Upper lobe of left lung (tissue), 6 donors: ENCODE data around the gene KAZN. TPM values are rescaled to one million over a fixed set of nuclear protein-coding genes. Genes with fewer than 3 reads are reported as not detected.

Source experiments
- ATAC-seq, 2 donors: fragments of 200-7000 bp; cut with Tn5 transposase; one replicate each; pipeline ENCODE4 v1.9.1; 2022; ENCODE audit warnings: mild to moderate bottlenecking in 2 of 2, moderate library complexity in 2 of 2; ENCODE audit not compliant: low FRiP score in 2 of 2
- DNase-seq, 2 donors: peaks; one replicate each; pipeline ENCODE4 v3.0.0-alpha.2; 2019 to 2020
- H3K27ac ChIP-seq, 4 donors: fragments of 200-600 bp; sonication (generic); one replicate each; pipeline ENCODE4 v1.5.1; 2016 to 2019
- H3K27me3 ChIP-seq, 4 donors: fragments of 200-600 bp; sonication (generic); one replicate each; pipeline ENCODE4 v1.5.1; 2017 to 2019
- H3K36me3 ChIP-seq, 4 donors: fragments of 200-600 bp; sonication (generic); one replicate each; pipeline ENCODE4 v1.5.1; 2016 to 2019
- H3K4me1 ChIP-seq, 4 donors: fragments of 200-600 bp; sonication (generic); one replicate each; pipeline ENCODE4 v1.5.1; 2018 to 2019
- H3K4me3 ChIP-seq, 4 donors: fragments of 200-600 bp; sonication (generic); one replicate each; pipeline ENCODE4 v1.5.1; 2017 to 2019; ENCODE audit warnings: mild to moderate bottlenecking in 2 of 4, moderate library complexity in 1 of 4
- H3K9me3 ChIP-seq, 4 donors: fragments of 200-600 bp; sonication (generic); one replicate each; pipeline ENCODE4 v1.5.1; 2018 to 2019
- EP300 ChIP-seq, 4 donors: sonication (generic); formaldehyde crosslinking; IDR thresholded peaks; one replicate each; pipeline ENCODE4 v1.5.1; 2017; ENCODE audit warnings: antibody characterized with exemption in 4 of 4, control low read depth in 2 of 4
- POLR2A ChIP-seq, 4 donors: fragments of 450-650 bp; IDR thresholded peaks; one replicate each; pipeline ENCODE4 v1.5.1; 2016 to 2017; ENCODE audit warnings: antibody characterized with exemption in 4 of 4, mild to moderate bottlenecking in 2 of 4
- POLR2AphosphoS5 ChIP-seq, 2 donors: sonication (generic); formaldehyde crosslinking; IDR thresholded peaks; one replicate each; pipeline ENCODE4 v1.5.1; 2017; ENCODE audit warnings: antibody characterized with exemption in 2 of 2
- WGBS, 2 donors: methylation state at CpG; one replicate each; pipeline ENCODE4 v1.1.5; 2017 to 2018; 5-methylcytosine and 5-hydroxymethylcytosine counted together
- total RNA-seq, 6 donors: library from RNA; depleted of rRNA in 4 of 6; stranded (reverse); fragments of >200 nt in 4 of 6; gene quantifications; one replicate each; pipeline versions ENCODE4 v1.1.0 to v1.2.1, GENCODE V29; 2016 to 2021
- TF ChIP-seq, protein P1 (sequence below), 6 experiments: fragments of 450-650 bp in 4 of 6; fragments of 200-600 bp in 2 of 6; sonication (generic) in 2 of 6; IDR thresholded peaks; one replicate each; pipeline ENCODE4 v1.5.1; 2016 to 2019; ENCODE audit warnings: antibody characterized with exemption in 6 of 6
- donor health status: DM: no; HTN: no; CAD: no; lungs with moderate emphysema.
- donor health status: DM: no; HTN: yes; CAD: no; lungs with severe emphysema.

Gene KAZN
- total RNA-seq, 6 donors from 2014 or later, result 11.5 to 30.0 (median 17.6) TPM

GRCh38 chr1:14848203-14848602 lies 249.7 kb downstream of the KAZN start:
- Histone ChIP-seq H3K9me3 (no peaks in the 10 kb centered on the region), H3K4me3 (no peak overlapping the region), H3K27me3 (no peaks in the 10 kb centered on the region), H3K4me1 (no peaks in the 10 kb centered on the region), H3K27ac (no peak overlapping the region), H3K36me3 (no peaks in the 10 kb centered on the region)
- 78 to 87% methylated on average over 6 of the region's 6 CpGs for WGBS, 2 donors
- DNase-seq (no peak), ATAC-seq (no peak)
- no peak for TF ChIP-seq POLR2A (IDR thresholded peaks at IDR 0.05)
- TF ChIP-seq, protein P1, sequence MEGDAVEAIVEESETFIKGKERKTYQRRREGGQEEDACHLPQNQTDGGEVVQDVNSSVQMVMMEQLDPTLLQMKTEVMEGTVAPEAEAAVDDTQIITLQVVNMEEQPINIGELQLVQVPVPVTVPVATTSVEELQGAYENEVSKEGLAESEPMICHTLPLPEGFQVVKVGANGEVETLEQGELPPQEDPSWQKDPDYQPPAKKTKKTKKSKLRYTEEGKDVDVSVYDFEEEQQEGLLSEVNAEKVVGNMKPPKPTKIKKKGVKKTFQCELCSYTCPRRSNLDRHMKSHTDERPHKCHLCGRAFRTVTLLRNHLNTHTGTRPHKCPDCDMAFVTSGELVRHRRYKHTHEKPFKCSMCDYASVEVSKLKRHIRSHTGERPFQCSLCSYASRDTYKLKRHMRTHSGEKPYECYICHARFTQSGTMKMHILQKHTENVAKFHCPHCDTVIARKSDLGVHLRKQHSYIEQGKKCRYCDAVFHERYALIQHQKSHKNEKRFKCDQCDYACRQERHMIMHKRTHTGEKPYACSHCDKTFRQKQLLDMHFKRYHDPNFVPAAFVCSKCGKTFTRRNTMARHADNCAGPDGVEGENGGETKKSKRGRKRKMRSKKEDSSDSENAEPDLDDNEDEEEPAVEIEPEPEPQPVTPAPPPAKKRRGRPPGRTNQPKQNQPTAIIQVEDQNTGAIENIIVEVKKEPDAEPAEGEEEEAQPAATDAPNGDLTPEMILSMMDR (IDR thresholded peaks at IDR 0.05), result no peak
- TF ChIP-seq EP300 (IDR thresholded peaks at IDR 0.05), result no peak
- no peak for TF ChIP-seq POLR2AphosphoS5 (IDR thresholded peaks at IDR 0.05)

DNA sequence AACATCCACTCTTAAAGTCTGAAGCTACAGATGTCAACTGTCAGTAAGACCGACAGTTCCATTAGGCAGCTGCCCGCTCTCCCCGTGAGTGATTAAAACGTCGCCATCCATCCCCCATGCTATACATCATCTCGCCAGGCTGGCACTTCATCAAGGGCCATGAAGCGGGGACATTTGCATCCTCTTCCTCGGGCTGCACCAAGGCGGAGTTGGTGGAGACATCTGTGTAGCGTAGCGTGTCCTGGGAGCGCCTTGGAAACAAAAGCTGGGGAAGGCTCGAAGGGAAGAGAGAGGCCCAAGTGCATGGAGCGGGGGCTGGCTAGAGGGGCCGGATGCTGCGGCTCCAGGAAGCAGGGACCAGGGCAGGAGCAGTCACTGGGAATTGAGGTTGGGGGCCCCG lies 250.1 kb downstream of the KAZN start:
- TF ChIP-seq POLR2AphosphoS5 (IDR thresholded peaks at IDR 0.05) (no peak), POLR2A (IDR thresholded peaks at IDR 0.05) (no peak), EP300 (IDR thresholded peaks at IDR 0.05) (no peak)
- TF ChIP-seq, protein P1 (IDR thresholded peaks at IDR 0.05), result no peak
- ATAC-seq (no peak), DNase-seq (no peak)
- Histone ChIP-seq H3K36me3 (no peaks in the 10 kb centered on the region), H3K4me1 (no peaks in the 10 kb centered on the region), H3K27ac (no peak overlapping the region), H3K9me3 (no peaks in the 10 kb centered on the region), H3K4me3 (no peak overlapping the region), H3K27me3 (no peaks in the 10 kb centered on the region)
- 65 to 76% methylated on average over 17 of the region's 17 CpGs for WGBS, 2 donors

DNA sequence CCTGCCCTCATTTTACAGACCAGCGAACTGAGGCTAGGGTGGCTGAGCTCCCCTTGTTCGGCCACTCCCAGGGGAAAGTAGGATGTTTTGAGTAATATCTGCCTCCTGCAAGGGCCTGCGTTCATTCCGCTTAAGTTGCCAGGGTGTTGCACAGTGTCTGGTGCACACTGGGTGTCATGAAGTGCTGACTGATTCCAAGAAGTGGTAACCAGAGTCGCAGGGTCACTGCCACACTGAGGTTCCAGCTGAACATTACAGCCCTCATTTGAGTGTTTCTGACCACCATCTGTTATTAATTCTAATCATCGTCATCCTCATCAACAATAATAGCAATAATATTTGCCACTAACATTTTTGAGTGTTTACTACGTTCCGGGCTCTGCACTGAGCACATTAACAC lies 250.6 kb downstream of the KAZN start:
- Histone ChIP-seq H3K36me3 (no peaks in the 10 kb centered on the region), H3K4me1 (no peaks in the 10 kb centered on the region), H3K4me3 (no peak overlapping the region), H3K27me3 (no peaks in the 10 kb centered on the region), H3K9me3 (no peaks in the 10 kb centered on the region), H3K27ac (no peak overlapping the region)
- no peak for TF ChIP-seq EP300 (IDR thresholded peaks at IDR 0.05)
- TF ChIP-seq, protein P1 (IDR thresholded peaks at IDR 0.05), result no peak
- TF ChIP-seq POLR2A (IDR thresholded peaks at IDR 0.05), result no peak
- no peak for TF ChIP-seq POLR2AphosphoS5 (IDR thresholded peaks at IDR 0.05)
- 82 to 87% methylated on average over 6 to 8 of the region's 8 CpGs for WGBS, 2 donors
- DNase-seq (no peak), ATAC-seq (no peak)

DNA sequence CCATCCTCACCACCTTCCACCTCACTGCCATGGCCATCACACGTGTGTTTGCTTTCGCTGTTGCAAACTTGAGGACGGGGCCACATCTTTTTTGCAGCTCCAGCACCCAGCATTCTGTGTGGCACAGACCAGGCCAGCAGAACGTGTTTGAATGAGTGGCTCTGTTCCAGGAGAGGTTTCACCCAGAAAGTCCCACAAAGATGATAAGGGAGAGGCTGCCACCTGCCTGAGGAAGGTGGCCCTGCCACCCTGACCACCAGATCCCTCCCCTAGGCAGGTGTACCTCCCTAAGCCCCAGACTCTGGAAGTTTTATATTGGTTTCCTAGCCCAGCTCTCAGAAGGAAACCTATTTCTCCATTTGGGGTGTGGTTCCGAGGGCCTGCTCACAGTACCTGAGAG lies 252.1 kb downstream of the KAZN start:
- ATAC-seq (no peak), DNase-seq (no peak)
- Histone ChIP-seq H3K27ac (no peak overlapping the region), H3K9me3 (no peaks in the 10 kb centered on the region), H3K27me3 (no peaks in the 10 kb centered on the region), H3K4me1 (no peaks in the 10 kb centered on the region), H3K4me3 (no peak overlapping the region), H3K36me3 (no peaks in the 10 kb centered on the region)
- TF ChIP-seq, protein P1 (IDR thresholded peaks at IDR 0.05), result peak in 2 of 6 experiments; percentile 12 to 35
- no peak for TF ChIP-seq EP300 (IDR thresholded peaks at IDR 0.05)
- 65 to 67% methylated on average over 5 of the region's 5 CpGs for WGBS, 2 donors

GRCh38 chr1:14851760-14852159 lies 253.3 kb downstream of the KAZN start:
- WGBS, 2 donors, result 86 to 88% methylated on average over 7 to 9 of the region's 9 CpGs
- DNase-seq, result no peak
- Histone ChIP-seq H3K9me3 (no peaks in the 10 kb centered on the region), H3K4me3 (no peak overlapping the region), H3K27me3 (no peaks in the 10 kb centered on the region), H3K36me3 (no peaks in the 10 kb centered on the region), H3K27ac (no peak overlapping the region), H3K4me1 (no peaks in the 10 kb centered on the region)
- TF ChIP-seq POLR2A (IDR thresholded peaks at IDR 0.05) (no peak), POLR2AphosphoS5 (IDR thresholded peaks at IDR 0.05) (no peak), EP300 (IDR thresholded peaks at IDR 0.05) (no peak)
- TF ChIP-seq, protein P1 (IDR thresholded peaks at IDR 0.05), result no peak
- no peak for ATAC-seq
